SW 1271 (cell line): Measurements from ENCODE around the gene SPNS3.
A peak's percentile ranks its signal among the peaks of the same experiment; 100 is the strongest.

ENCODE experiments used
- DNase-seq, 2 experiments: peaks; one replicate each; lab custom pipeline; 2025; lab: John Stamatoyannopoulos, UW

SPNS3 gene

DNA sequence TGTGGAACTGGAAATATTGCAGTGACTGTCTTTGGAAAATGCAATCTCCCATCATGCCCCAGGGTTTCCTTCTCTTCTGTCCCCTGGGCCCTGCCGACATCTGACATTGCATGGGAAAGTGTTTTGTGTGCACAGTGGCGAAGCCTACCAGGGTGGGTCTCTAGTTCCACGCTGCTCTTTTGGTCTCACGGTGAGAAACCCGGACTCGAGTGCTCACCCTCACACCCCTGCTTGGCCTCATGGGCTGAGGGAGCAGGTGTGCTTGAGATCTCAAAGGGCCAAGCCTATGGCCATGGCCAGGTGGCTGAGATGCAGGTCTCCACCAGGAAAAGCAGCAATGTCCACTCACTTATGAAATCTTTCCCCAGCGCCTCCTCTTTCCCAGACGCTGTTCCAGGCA, 32.0 kb downstream of the SPNS3 start:
- DNase-seq, result no peak

DNA sequence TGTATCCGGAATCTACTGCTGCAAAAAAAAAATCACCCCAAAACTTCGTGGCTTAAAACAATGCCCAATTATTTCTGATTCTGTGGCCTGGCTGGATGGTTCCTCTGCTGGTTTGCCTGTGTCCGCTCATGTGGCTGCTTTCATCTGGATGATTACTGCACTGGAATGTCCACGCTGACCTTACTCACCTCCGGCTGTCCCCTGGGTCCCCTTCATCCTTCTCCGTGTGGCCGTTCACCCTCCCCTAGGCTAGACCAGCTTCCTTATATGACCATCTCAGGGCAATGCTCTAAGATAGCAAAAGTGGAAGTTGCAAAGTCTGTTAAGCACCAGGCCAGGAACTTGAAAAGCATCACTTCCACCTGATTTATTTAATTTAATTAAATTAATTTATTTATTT, 33.5 kb downstream of the SPNS3 start:
- DNase-seq, result no peak

DNA sequence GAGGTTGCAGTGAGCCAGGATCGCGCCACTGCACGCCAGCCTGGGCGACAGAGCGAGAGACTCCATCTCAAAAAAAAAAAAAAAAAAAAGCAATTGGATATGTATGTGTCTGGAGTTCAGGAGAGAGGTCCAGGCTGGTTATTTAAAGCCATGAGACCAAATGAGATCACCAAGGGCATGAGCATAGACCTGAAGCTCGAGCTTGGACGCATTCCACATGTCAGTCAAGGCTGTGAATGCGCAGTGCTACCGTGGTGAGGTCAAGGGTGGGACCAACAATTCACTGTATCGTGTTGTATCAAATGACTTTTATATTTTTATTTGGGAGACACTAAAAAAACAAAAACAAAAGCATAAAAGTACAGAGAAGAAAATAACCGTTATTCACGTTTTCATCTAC, 35.8 kb downstream of the SPNS3 start:
- no peak for DNase-seq

DNA sequence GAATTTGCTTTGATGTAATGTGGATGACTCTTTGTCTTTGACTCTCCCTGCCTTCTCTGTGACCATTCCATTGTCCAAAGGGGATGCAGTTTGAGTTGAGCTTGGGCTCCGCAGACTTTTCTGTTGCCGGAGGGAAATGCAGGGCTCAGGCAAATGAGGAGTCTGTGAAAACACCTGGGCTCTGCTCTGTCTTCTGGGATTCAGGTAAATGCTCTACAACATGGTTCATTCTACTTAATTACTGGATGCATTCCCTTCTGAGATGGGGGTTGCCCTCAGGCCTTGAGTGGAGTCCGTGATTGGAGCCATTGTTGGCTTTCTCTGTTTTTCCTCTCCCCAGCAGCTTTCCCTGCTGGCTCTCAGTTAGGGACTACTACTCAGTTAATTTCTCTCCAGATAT, 38.5 kb downstream of the SPNS3 start:
- DNase-seq, result no peak

DNA sequence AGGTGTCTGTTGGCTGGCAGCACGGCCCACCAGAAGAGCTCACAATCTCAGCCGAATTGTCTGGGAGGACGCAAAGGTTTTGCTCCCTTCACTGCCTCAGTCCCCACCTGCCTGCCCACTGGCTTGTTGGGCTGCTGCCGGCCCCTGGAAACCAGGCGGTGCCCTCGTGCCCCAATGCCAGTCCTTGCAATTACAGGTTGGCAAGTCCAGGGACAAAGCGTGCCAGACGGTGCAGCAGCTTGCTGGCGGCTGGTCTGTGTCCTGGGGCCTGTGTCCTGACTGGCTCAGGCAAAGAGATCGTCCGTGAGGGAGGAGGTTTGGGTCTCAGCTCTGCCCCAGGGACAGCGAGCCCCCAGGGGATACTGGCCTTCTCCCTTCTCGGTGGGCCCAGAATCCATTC, 40.4 kb downstream of the SPNS3 start:
- no peak for DNase-seq

DNA sequence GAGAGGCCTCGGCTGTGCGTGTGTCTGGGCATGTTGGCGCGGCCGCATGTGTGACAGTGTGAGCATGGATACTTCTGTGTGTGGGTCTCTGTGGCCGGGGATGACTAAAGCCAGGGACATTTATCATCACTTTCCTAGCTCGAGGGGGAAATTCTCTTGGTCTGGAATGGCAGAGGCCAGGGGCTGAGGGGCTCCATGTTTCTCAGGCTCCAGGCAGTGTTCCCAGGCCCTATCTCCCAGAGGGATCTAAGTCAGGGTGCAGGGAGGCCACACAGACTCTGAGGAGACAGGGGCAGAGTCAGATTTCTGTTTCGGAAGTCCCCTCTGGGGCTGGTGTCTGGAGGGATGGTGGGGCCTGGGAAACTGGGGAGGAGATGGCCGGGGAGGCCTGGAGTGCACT, 41.3 kb downstream of the SPNS3 start:
- no peak for DNase-seq

DNA sequence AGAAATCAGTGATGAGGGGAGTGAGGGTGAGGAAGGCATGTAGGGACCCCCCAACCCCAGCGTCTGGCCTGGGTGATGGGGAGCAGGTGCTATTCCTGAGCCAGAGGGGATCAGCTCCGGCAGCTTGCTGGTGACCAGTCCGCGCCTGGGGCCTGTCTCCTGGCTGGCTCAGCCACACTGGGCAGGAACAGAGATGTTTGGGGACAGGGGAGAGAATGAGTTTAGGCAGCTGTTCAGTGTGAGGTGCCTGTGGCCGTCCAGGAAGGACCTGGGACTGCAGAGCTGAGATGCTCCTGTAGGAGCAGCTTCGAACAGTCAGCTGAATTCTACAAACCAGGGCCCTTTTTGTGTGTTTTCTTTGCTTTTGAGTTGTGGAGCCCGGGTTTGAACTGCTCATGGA, 41.7 kb downstream of the SPNS3 start:
- DNase-seq, result no peak

DNA sequence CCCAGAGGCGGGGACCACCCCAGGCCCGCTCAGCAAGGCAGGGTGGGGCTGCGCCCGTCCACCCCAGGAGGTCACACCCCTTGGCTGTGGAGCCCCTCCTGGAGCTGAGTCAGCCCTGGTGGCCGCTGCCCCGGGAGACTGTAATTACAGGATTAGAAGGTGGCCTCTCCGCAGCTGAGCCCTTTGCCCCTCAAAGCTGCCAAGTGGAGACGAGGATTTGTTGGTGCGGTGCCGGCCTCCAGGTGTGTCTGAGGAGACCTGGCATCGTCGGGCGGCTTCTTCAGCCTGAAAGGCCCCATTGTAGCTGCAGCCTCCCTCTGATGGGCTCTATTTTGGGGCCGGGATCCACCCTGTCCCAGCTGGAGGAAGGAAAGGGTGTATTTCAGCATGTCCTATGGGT, 42.3 kb downstream of the SPNS3 start:
- no peak for DNase-seq

DNA sequence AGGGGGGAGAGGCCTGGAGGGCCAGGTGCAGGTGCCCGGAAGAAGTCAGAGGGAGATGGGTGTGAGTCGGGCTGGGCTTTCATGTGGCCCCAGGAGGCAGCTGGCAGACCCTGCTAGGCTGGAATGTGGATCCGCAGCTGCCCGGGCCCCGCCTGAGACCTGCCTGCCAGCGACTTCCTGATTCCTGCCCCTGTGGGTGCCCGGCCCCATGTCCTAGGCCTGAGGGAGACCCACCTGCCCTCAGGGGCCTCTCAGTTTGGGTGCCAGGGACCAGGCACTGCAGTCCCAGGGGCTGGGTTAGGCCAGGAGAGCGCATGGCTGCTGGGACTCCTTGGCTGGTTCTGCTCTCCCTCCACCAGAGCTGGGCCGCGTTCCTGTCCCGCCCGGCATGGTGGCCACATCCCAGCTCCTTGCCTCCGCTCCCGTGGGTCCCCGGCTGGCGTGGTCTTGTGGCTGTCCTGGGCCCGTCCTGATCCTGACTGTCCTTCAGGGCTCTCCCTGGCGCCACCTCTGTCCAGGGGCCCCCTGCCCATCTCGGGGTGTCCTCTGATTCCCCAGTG, 42.9 kb downstream of the SPNS3 start:
- DNase-seq, result no peak

DNA sequence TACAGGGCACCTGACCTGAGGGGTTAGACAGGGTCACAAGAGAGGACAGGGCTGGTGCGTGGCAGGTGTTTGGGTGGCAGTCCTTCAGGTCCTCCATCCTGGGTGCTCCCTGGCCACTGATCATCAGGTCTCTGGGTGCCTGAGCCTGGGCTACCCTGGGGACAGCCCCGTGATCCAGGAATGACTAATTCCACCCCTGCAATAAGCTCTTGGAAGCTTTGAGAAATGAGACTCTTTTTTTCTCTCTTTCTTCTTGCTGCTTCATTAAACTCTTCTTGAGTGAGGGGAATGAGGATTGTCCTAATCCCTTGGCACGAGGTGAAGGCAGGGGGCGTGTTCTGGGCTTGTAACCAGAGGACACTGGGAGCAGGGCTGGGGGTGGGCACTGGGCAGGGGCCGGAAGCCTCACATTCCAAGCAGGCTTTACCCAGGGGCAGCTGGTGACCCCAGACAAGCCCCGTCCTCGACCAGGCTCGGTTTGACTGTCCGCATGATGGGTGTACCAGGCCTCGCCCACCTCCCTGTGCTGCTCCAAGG, 43.6 kb downstream of the SPNS3 start:
- DNase-seq, result no peak

DNA sequence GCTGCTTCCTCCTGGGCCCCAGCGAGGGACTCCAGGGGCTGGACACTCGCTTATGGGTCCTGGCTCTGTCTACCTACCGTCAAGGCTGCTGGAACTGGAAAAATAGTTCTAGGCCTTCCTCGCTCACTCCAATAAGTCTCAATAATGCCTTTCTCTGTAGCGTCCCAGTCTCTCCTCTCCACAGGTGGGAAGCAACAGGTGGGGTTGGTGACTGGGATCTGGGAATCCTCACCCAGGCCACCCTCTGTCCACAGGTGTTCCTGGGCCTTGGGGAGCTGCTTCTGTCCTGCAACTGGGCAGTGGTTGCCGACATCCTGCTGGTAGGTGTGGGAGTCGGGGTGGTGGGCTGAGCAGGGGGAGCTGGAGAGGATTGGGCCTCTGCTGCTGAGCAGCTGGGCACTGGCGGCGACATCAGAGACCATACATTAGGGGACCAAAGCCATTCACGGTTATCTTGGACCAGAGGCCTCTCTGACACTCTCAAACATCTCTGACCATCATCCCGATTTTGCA, 44.6 kb downstream of the SPNS3 start:
- DNase-seq, result no peak

DNA sequence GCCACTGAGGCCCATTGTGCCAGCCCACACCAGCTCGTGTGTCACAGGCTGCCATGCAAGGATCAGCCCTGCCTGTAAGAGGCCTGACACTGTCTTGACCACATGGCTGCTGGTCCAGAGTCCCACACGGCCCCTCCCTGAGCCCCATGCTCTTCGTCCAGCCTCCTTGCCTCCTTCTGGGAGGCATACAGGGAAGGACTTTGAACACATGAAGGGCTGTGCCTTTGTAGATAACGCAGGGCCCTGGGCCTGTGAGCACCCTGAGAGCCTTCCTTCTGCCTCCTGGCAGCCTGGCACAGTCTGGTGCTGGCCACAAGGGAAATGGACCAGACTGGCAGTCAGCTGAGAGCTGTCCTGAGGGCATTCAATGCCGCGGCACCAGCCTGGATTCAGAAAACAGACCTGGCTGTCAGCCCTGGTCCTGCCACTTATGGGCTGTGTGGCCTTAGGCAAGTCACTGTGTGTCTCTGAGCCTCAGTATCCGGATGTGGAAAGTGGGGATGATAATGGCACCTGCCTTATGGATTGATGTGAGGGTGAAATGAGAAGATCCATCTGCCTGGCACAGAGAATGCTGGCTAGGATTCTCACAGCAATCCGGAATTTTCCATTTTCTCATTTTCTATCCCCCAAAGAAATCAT, 45.7 kb downstream of the SPNS3 start:
- DNase-seq, result no peak

DNA sequence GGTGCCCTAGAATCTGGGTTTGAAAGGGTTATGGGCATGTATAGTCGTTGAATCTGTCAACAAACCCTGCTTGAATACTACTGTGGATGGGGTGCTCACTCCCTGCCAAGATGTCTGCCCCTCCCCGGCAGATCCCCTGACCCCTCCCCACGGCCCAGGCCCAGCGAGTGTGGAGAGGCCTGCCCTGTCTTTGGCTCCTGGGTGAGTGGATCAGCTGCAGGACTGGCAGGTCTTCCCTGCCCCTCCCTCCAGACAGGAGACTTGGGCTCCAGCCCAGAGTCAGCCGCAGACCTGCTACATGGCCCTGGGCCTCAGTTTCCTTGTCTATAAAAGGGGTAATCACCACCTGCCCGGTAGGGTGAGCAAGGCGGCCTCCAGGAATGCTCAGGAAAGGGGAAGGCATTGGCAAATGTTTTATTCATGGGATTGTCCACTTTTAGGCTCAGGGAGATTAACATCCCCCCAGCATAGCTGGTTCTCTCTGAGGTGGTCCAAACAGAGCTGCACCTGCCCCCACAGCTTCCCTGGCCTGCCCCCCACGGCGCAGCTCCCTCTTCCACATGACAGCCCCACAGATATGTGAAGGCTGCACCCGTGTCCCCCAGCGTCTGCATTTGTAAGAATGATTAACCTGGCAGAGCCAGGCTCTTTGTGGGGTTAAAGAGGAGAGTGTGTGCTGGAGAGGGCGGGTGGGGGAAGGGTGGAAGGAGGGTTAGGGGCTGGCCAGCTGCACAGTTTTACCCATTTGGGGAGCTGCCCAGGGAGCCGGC, 46.4 kb downstream of the SPNS3 start:
- DNase-seq, result no peak

DNA sequence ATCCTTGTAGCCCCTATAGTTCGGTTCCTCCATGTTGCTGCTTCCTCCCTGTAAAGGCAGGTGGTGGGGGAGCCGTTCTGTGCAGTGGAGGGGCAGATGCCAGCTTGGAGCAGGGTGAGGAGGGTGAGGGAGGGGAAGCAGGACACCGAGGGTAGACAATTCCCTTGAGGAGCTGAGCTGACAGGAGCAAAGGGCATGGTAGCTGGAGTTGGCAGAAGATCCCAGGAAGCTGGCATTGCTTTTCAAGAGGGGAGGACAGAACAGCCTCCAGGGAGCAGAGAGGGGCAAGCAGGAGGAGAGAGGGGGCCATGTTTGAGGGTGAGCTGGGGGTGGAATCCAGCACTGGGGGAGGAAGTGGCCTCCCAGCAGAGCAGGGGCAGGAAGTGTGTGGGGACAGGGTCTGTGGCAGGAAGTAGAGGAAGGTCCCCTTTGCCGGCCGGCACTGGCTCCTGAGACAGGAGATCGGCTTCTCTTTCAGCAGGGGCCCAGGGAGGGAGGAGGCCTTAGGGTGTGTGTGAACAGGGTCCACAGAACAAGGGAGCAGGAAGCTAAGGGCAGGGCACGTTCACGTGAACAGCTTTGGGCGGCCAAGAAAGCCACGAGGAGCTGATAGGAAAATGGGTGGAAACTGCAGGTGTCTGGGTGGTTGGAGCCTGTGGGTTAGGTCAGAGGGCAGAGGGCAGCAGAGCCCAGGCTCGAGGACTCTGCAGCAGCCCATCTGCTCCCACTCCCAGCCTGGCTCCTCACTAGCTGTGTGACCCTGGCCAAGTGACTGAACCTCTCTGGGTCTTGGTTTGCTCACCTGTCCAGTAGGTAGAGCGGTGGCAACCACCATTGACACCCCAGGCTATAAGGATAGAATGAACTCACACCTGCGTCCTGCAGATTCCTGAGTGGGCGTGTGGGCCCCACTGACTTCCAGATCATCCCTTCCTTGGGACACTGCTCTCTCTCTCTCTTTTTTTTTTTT, 47.5 kb downstream of the SPNS3 start:
- DNase-seq, result no peak

DNA sequence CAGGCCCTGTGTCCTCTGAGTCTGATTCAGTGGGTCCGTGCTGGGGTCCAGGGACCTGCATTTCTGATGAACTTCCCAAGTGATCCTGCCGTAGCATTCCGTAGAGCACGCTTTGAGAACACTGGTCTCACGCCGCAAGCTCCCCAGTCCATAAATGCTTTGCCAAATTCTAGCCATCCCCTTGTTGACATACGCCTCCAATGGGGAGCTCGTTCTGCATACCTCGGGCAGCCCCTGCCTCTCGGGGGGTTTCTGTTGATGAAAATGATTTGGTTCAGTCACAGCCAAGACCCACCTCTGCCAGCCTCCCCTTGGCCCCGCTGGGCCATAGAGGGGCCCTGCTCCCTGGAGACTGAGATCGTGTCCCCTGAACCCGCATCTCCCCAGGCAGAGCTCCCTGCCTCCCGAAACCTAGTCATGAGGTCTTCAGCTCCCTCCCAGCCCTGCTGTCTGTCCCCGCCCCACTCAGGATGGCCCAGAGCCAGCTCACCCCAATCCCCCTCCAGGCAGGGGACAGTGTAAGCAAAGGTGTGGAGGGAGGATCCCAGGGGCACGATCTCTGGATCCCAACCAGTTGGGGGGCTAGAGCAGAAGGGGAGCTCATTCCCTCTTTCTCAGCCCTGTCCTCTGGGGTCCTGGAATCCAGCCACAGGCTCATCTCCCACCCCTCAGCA, 48.7 kb downstream of the SPNS3 start:
- DNase-seq, result no peak

DNA sequence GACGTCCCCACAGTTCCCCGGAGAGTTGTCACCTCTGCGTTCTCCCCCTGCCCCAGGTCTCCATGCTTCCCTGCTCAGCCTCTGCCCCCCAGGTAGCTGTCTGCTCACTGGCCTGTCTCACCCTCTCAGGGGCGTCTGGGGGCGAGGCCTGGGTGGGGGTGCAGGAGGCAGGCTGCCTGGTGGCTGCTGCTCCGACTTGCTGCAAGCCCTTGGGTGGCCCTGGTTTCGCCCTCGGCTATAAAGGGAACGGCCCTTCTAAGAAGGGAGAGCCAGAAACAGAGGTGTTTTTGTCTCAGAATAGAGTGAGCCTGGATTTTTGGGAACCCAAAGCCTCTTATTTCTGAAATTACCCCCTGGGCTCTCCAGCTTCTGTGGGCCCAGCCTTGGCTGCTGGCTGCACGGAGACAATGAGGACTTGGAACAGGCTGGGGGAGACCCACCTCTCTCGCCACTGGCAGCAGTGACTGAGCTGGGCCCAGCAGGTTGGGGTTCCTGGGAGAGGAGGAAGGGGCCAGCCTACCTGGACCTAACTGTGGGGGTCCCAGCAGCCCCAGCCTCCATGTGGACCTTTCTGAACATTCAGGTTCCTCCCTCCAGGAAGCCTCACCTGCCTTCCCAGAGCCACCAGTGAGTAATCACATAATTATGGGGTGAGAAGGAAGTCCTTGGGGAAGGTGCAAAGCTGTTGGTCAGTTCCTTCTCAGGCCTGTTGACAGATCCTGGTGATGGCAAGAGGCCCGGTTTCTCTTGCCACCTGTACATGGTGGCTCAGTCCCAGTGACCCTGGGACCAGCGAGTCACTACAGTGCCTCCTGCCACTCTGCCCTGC, 49.5 kb downstream of the SPNS3 start:
- peak in 1 of 2 experiments; percentile 45 for DNase-seq

DNA sequence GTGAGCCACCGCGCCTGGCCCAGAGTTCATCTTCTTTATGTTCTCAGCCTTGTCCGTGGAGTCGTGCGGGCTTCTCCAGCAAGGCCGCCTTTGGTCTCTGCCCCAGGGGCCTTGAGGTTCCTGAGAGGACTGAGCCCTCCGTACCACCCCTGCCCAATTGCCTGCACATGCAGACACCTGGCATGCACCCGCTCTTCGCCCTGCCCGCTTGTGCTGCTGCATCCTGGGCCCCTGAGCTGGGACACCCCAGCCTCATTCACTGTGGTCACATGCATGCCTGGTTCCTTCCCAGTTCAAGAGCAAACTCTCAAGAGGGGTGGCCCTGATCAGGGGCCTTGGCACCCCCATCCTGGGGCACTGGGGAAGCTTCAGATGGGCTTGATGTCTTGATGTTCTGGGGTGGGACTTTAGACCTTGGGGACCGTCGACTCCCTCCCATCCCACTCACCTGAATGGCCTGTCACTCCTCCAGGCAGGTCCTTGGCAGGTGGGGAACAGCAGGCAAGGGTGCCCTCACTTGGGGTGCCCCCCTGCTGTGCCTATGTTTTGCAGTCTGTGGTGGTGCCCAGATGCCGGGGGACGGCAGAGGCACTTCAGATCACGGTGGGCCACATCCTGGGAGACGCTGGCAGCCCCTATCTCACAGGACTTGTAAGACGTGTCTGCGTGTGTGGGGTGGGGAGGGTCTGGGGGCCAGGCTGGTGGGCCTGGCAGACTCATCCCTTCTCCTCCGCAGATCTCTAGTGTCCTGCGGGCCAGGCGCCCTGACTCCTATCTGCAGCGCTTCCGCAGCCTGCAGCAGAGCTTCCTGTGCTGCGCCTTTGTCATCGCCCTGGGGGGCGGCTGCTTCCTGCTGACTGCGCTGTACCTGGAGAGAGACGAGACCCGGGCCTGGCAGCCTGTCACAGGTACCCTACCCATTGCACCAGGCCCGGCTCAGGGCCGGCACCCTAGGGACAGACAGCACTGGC, 52.2 kb downstream of the SPNS3 start:
- DNase-seq, result no peak

DNA sequence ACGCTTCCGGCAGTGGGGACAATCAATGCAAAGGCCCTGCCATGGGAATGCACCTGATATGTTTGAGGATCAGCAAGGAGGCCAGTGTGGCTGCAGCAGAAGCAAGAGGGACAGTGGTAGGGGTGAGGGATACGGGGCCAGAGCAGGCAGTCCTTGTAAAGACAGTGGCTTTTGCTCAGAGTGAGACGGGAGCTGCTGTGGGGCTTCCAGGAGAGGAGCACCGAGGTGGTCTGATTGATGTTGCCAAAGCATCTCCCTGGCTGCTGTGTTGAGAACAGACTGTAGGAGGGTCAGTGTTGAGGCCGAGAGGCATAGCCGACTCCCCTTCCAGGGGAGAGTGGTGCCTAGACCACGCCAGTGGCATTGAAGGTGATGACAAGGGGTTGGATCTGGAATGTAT, 53.6 kb downstream of the SPNS3 start:
- no peak for DNase-seq
